Activated CD4-positive, alpha-beta T cell treated with anti-CD3 and anti-CD28 coated beads, Interleukin-2, amount 50 U/mL, for 4 hours (primary cell): ENCODE measurements around the gene SIX5.
A peak's percentile ranks its signal among the peaks of the same experiment; 100 is the strongest.

Source experiments
- DNase-seq, 2 experiments: peaks; one replicate each; pipeline ENCODE4 v3.0.0-alpha.2; 2020

Gene SIX5

GRCh38 chr19:45773384-45773783, 4.3 kb upstream of the SIX5 start:
- no peak for DNase-seq

- no peak for DNase-seq
These were observed 3.9 kb upstream of the SIX5 start for GRCh38 chr19:45772912-45773311.

DNA sequence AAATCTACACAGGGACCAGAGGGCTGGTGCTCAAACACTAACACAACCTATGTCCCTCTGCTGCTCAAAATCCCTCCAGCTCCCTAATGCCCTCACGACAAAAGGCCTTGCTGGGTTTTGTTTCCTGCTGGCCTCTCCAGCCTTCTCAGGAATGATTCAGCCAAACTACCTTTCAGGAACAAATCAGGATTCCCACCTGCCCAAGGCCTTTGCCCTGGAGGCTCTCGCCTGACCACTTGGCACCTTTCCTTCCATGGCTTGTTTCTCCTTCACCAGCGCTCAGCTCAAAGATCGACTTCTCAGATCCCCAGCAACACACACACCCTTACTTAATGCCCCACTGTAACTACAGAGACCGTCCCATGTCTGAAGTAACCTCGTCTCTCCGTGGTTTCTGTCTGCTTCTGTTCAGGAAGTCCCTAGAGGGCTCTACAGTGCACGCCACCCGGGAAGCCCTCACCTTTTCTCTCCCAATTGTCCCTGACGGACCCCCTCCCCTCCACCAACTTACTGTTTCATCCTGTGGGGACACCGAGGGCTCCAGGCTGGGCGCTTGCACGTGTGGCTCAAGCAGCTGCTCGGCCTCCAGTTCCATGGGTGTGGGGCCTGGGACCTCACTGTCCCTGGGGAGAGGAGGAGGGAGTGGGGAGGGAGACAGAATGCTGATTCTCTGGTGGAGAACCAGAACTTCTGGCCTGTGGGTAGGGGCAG, 3.2 kb upstream of the SIX5 start:
- no peak for DNase-seq

GRCh38 chr19:45771311-45771933, 2.4 kb upstream of the SIX5 start:
- DNase-seq, result no peak

- DNase-seq, result peak; percentile 85 to 86
These were observed 1.4 kb upstream of the SIX5 start for GRCh38 chr19:45770192-45771101.

DNA sequence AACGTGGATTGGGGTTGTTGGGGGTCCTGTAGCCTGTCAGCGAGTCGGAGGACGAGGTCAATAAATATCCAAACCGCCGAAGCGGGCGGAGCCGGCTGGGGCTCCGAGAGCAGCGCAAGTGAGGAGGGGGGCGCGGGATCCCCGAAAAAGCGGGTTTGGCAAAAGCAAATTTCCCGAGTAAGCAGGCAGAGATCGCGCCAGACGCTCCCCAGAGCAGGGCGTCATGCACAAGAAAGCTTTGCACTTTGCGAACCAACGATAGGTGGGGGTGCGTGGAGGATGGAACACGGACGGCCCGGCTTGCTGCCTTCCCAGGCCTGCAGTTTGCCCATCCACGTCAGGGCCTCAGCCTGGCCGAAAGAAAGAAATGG, 754 bp upstream of the SIX5 start:
- DNase-seq, result peak; percentile 52 to 55

- peak in 1 of 2 experiments; percentile 19 for DNase-seq
These were observed 433 bp downstream of the SIX5 start for GRCh38 chr19:45768655-45768983.

GRCh38 chr19:45767881-45768654, 984 bp downstream of the SIX5 start:
- no peak for DNase-seq

- DNase-seq, result no peak
These were observed 1.6 kb downstream of the SIX5 start for GRCh38 chr19:45767410-45767880.

- DNase-seq, result no peak
These were observed 2.1 kb downstream of the SIX5 start for GRCh38 chr19:45766869-45767346.

DNA sequence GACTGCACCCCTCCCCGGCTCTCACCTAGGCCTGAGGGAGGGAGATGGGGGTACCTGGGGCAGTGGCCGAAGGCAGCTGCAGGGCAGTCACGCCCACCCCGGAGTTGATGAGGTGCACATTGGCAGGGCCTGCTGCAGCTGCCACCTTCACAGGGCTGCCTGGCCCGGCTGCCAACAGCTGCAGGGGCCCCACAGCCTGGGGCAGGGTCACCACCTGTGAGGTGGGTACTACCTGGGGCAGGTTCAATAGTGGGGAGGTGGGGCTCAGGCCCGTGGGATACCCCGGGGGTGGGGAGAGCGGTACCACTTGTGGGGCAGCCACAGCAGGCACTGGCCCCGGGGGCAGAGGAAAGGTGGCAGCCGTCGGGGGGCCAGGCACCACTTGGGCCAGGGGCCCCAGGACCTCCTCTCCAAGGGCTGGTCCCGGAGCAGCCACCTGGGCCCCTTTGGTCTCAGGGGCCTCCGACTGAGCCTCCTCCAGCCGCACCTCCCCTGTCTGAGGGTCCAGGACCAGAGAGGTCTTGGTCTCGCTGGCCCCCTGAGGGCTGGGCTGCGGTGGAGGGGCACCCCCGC, 2.7 kb downstream of the SIX5 start:
- no peak for DNase-seq

DNA sequence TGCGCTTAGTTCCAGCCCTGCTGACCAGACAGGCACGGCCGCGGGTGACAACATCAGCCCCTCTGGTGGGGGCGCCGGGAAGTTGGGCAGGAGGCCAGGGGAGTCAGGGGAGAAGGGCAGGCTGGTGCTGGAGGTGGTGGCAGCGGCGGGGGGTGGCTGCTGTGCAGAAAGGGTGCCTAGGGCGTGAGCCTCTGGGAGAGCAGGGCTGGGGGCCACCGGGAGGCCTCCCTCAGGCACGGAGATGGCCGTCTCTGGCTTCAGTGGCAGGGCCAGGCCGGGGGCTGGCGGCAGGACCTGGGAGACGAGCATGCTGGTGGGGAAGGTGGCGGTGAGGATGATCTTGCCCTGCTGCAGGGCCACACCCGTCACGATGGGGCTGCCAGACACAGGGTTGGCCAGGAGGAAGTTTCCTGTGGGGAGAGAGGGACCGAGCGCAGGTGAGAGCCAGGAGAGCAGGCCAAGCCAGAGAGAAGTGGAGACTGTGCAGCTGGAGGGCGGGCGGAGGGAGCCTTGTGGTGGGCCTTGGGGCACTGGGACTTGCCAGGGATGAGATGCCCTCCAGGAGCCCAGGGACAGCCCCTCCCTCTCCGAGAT, 3.3 kb downstream of the SIX5 start:
- DNase-seq, result no peak

DNA sequence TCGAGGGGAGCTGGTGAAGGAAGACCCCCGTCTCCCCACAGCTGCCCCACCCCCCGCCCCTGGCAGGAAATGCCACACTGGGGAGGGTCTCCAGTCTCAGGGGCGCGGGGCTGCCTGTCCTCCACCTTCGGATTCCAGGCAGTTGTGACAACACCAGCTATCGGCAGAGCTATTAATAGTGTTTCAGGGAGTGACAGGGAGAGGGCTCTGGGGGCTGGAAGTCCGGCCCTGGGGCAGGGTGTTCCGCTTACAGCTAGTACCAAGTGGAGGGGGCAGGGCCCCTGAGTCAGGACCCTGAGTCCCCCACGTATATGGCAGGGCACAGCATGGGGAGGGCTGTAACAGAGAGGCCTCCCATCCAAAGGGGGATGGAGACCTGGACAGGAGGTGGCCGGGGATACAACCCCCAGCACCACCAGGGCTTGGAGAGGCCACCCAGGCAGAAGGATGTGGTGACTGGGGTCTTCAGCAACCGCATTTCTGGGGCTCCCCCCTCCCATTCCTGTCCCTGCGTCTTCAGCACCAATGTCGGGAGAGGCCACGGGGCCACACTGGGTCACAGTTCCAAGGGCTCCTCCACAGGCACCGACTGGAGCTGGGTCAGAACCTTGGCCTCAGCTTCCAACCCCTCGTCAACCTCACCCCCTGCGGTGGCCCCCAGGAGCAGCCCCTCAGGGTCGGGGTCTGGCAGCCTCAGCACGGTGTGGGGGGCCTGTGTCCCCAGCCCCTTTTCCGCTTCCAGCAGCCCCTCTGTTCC, 3.9 kb downstream of the SIX5 start:
- DNase-seq, result no peak

- DNase-seq, result no peak
These were observed 4.6 kb downstream of the SIX5 start for GRCh38 chr19:45764475-45764874.

GRCh38 chr19:45763691-45764294, 5.3 kb downstream of the SIX5 start:
- DNase-seq, result no peak

DNA sequence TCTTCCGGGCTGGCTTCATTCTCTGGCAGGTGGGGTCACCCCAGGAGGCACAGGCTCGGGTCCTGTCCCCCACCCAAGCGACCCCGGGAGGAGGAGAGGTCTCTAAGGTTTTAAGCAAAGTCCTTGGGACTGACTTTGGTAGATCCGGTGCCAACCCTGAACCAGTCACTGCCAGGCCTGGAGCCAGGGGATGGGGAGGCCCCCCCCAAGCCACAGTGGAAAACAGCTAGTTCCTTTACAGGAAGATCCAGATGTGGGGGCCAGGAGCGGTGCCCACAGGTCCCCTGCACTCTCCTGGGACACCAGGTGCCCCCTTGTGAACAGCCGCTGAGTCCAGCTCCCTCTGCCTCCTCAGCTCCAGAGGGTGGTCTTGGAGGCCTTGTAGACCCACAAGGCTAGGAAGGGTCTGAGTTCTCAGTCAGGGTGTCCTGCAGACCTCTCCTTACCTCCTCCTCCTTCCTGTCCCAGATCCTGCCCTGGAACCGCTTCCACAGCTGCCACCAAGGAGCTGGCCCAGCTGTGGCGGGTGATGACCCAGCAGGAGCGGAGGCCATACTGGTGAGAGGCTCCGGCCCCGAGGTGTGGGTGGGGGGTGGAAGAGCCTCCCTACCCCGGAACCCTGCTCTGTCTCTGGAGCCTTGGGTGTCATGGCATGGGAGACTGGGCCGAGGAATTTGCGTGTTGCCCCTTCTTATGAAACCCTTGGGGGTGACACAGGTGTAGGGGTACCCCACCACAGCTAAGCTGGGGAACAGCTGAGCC, 6.0 kb downstream of the SIX5 start:
- no peak for DNase-seq

GRCh38 chr19:45761714-45762113, 7.3 kb downstream of the SIX5 start:
- no peak for DNase-seq

DNA sequence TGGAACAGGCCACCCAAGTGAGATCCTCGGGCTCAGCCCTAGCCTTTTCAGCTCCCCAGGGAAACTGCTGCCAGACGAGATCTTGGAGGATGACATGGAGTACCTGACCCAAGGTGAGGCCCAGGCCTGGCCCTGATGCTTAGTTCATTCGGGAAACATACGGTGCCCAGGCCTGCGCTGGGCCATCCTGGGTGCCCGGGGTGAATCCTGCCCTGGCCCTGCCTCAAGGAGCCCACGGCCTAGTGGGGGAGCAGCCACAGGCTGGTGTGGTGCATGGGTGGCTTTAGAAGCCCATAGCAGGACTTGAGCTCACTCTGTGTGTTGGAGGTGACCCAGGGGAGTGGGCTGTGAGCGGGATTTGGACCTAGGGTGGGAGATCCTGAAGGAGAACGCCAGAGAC, 10.1 kb downstream of the SIX5 start:
- DNase-seq, result no peak

GRCh38 chr19:45757695-45758094, 11.4 kb downstream of the SIX5 start:
- DNase-seq, result no peak

- no peak for DNase-seq
These were observed 14.7 kb downstream of the SIX5 start for GRCh38 chr19:45754323-45754722.
